GM12878 (cell line): ENCODE data around the gene CAVIN4. TPM values are rescaled to one million over a fixed set of nuclear protein-coding genes. Genes with fewer than 3 reads are reported as not detected.

Source experiments
- ATAC-seq: fragments of 200-7000 bp; cut with Tn5 transposase; 3 replicates; pipeline ENCODE4 v1.9.1; 2020; ENCODE audit warnings: mild to moderate bottlenecking, moderate library complexity
- BruUV-seq: library from RNA; stranded (reverse); fragments of 400-500 nt; replicated peaks from 2 replicates; lab custom pipeline; 2021; lab: Mats Ljungman, UMichigan
- CTCF ChIA-PET: fragments of 300-600 bp; sonication (Branson Sonifier 250); formaldehyde crosslinking; extraction: SDS; loops from one replicate; lab custom pipeline; 2021; ENCODE audit warnings: inconsistent platforms; lab: Yijun Ruan, JAX
- POLR2A ChIA-PET: fragments of 350-600 bp; formaldehyde crosslinking; extraction: SDS; loops from one replicate; lab custom pipeline; 2021; ENCODE audit warnings: inconsistent platforms; lab: Charles Lee
- RAD21 ChIA-PET: fragments of 300-600 bp; sonication (Branson Sonifier 250); formaldehyde crosslinking; loops from one replicate; lab custom pipeline; 2023; ENCODE audit warnings: antibody characterized with exemption; ENCODE audit not compliant: unreplicated experiment; lab: Charles Lee
- SMC1A ChIA-PET: fragments of 300-600 bp; sonication (Branson Sonifier 250); formaldehyde crosslinking; loops from one replicate; lab custom pipeline; 2023; ENCODE audit not compliant: unreplicated experiment, uncharacterized antibody; lab: Charles Lee
- DNase-seq: peaks from one replicate; pipeline ENCODE4 v3.0.0-alpha.2; 2011; ENCODE audit warnings: low read depth, low spot score
- FAIRE-seq: peaks from 3 replicates; lab custom pipeline; 2011; peaks lifted over from hg19 to GRCh38; lab: Jason Lieb, UNC
- H2AFZ ChIP-seq: 2 replicates; pipeline ENCODE4 v1.6.0; 2011; ENCODE audit warnings: low read depth, low read length, control low read depth; ENCODE audit not compliant: control insufficient read depth
- H3K27ac ChIP-seq: 2 replicates; pipeline ENCODE4 v1.5.1; 2011; ENCODE audit warnings: control low read depth; ENCODE audit not compliant: control insufficient read depth, insufficient read depth
- H3K27me3 ChIP-seq, 2 experiments: replicated peaks in 1 of 2; 2 replicates each; pipeline versions ENCODE4 v1.6.0 to v1.6.1; 2011; ENCODE audit warnings: low read length in 1 of 2; ENCODE audit not compliant: control insufficient read depth in 2 of 2, insufficient read depth in 2 of 2
- H3K36me3 ChIP-seq, 2 experiments: 2 replicates each; pipeline ENCODE4 v1.5.1; 2011; ENCODE audit warnings: low read length in 1 of 2; ENCODE audit not compliant: control insufficient read depth in 2 of 2, insufficient read depth in 2 of 2
- H3K4me1 ChIP-seq: 2 replicates; pipeline ENCODE4 v1.6.1; 2011; ENCODE audit warnings: mild to moderate bottlenecking, low read length, moderate library complexity, mixed read lengths; ENCODE audit not compliant: control insufficient read depth, insufficient read depth
- H3K4me2 ChIP-seq: 2 replicates; pipeline ENCODE4 v1.6.0; 2011; ENCODE audit warnings: control low read depth; ENCODE audit not compliant: control insufficient read depth, insufficient read depth
- H3K4me3 ChIP-seq: fragments of 200-600 bp; sonication (generic); 2 replicates; pipeline ENCODE4 v1.5.1; 2016
- H3K79me2 ChIP-seq: 2 replicates; pipeline ENCODE4 v1.6.0; 2011; ENCODE audit warnings: low read length; ENCODE audit not compliant: control insufficient read depth, insufficient read depth
- H3K9ac ChIP-seq: 2 replicates; pipeline ENCODE4 v1.8.0; 2011; ENCODE audit warnings: low read length, control low read depth, mixed read lengths; ENCODE audit not compliant: control insufficient read depth, insufficient read depth
- H3K9me3 ChIP-seq: replicated peaks from 3 replicates; pipeline ENCODE4 v1.5.1; 2011; ENCODE audit warnings: mild to moderate bottlenecking, low read length; ENCODE audit not compliant: control insufficient read depth, insufficient read depth
- H4K20me1 ChIP-seq: 2 replicates; pipeline ENCODE4 v1.6.0; 2011; ENCODE audit not compliant: control insufficient read depth, insufficient read depth
- BACH1 ChIP-seq: fragments of 450-650 bp; IDR thresholded peaks from 2 replicates; pipeline ENCODE4 v1.6.1; 2017; ENCODE audit warnings: mild to moderate bottlenecking, borderline replicate concordance
- IKZF1 ChIP-seq: fragments of 450-650 bp; conservative IDR thresholded peaks from 2 replicates; pipeline ENCODE4 v1.6.1; 2017; ENCODE audit warnings: antibody characterized with exemption, mild to moderate bottlenecking
- MEF2A ChIP-seq: IDR thresholded peaks from 2 replicates; pipeline ENCODE4 v1.6.1; 2011; ENCODE audit warnings: low read depth, mild to moderate bottlenecking, low read length, moderate library complexity; ENCODE audit not compliant: insufficient read depth
- RCOR1 ChIP-seq: conservative IDR thresholded peaks from 2 replicates; pipeline ENCODE4 v1.6.1; 2012; ENCODE audit warnings: low read depth, low read length, improper control_type of control experiment
- RELA ChIP-seq: fragments of 450-650 bp; IDR thresholded peaks from 2 replicates; pipeline ENCODE4 v1.8.0; 2014; ENCODE audit warnings: borderline replicate concordance; ENCODE audit not compliant: partially characterized antibody
- SMAD5 ChIP-seq: IDR thresholded peaks from 2 replicates; pipeline ENCODE4 v1.6.1; 2016; ENCODE audit warnings: antibody characterized with exemption, low read depth
- TCF12 ChIP-seq: IDR thresholded peaks from 2 replicates; pipeline ENCODE4 v1.6.1; 2011; ENCODE audit warnings: low read depth, mild to moderate bottlenecking, low read length
- WRNIP1 ChIP-seq: IDR thresholded peaks from 2 replicates; pipeline ENCODE4 v1.6.1; 2011; ENCODE audit warnings: low read depth, low read length, improper control_type of control experiment, borderline replicate concordance
- ZSCAN29 ChIP-seq: fragments of 450-650 bp; IDR thresholded peaks from 2 replicates; pipeline ENCODE4 v1.6.1; 2017; ENCODE audit warnings: mild to moderate bottlenecking, moderate library complexity
- WGBS: methylation state at CpG from one replicate; pipeline ENCODE4 v1.1.6; 2016; ENCODE audit warnings: low lambda C conversion rate; ENCODE audit not compliant: insufficient replicate concordance, insufficient coverage; ENCODE audit errors: missing lambda C conversion rate; 5-methylcytosine and 5-hydroxymethylcytosine counted together
- in situ Hi-C: fragments of 300-500 bp; cut with MboI; formaldehyde crosslinking; loops from 9 replicates; pipeline ENCODE4 v1.14.3; 2018; ENCODE audit warnings: mixed read lengths
- intact Hi-C: fragments of 100-400 bp; cut with micrococcal nuclease; formaldehyde crosslinking; loops from one replicate; pipeline ENCODE4 v1.14.2; 2022; ENCODE audit not compliant: unreplicated experiment
- polyA plus RNA-seq, 11 experiments: library from polyadenylated mRNA; depleted of rRNA in 4 of 11; unstranded in 6 of 11; stranded (reverse) in 5 of 11; fragments of >200 nt; fragmentation: Nextera tagmentation in 4 of 11; fragmentation: Illumina TruSeq in 1 of 11; extraction: Ambion mirVana in 4 of 11; extraction: Trizol in 1 of 11; gene quantifications; 1 replicate in 1 of 11; 2 replicates in 10 of 11; pipeline versions ENCODE4 v1.2.1 to v1.2.3, GENCODE V29; 2011 to 2016; ENCODE audit warnings: inconsistent platforms in 2 of 11, missing spikeins in 2 of 11, low read depth in 1 of 11
- total RNA-seq, 4 experiments: library from RNA; depleted of rRNA in 3 of 4; stranded (reverse); fragments of >200 nt in 3 of 4; fragmentation: Illumina TruSeq in 1 of 4; extraction: Trizol in 1 of 4; gene quantifications; 2 replicates each; pipeline versions ENCODE4 v1.2.1 to v1.2.3, GENCODE V29; 2013 to 2021
- TF ChIP-seq, protein P1 (sequence below): IDR thresholded peaks from 2 replicates; pipeline ENCODE4 v1.6.1; 2012; ENCODE audit warnings: improper control_type of control experiment, low read depth, low read length; ENCODE audit not compliant: insufficient replicate concordance
- TF ChIP-seq, protein P2 (sequence below): fragments of 450-650 bp; formaldehyde crosslinking; IDR thresholded peaks from 2 replicates; pipeline ENCODE4 v1.4.0; 2020; ENCODE audit warnings: mild to moderate bottlenecking, moderate library complexity
- TF ChIP-seq, protein P3 (sequence below): fragments of 450-650 bp; IDR thresholded peaks from 2 replicates; pipeline ENCODE4 v1.6.1; 2016; ENCODE audit warnings: mild to moderate bottlenecking

CAVIN4 gene
- total and polyA plus RNA-seq, 10 of the 15 experiments (the other 5 are each of a cell fraction or from before 2014, with no cell fraction given): 0.04 to 0.13 (median 0.08) TPM; not detected in 3

DNA sequence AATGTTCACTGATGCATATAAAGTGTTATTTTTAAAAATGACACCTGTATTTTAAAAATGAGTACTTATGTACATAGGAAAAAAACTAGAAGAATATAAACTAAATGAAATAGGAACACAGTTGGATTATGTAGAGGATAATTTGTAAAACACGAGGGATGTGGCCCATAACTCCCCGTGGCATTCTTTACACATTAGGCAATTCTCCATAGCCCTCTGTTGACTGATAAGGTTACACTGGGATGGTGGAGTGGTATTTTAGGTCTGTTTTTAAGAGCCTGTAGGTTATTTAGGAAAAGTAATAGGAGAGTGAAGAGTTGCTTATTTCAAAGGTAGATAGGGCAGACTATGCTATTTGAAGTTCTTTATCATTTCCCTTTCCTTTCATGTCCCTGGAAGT is 1.8 kb downstream of the CAVIN4 start (continued):
- TF ChIP-seq, protein P1, sequence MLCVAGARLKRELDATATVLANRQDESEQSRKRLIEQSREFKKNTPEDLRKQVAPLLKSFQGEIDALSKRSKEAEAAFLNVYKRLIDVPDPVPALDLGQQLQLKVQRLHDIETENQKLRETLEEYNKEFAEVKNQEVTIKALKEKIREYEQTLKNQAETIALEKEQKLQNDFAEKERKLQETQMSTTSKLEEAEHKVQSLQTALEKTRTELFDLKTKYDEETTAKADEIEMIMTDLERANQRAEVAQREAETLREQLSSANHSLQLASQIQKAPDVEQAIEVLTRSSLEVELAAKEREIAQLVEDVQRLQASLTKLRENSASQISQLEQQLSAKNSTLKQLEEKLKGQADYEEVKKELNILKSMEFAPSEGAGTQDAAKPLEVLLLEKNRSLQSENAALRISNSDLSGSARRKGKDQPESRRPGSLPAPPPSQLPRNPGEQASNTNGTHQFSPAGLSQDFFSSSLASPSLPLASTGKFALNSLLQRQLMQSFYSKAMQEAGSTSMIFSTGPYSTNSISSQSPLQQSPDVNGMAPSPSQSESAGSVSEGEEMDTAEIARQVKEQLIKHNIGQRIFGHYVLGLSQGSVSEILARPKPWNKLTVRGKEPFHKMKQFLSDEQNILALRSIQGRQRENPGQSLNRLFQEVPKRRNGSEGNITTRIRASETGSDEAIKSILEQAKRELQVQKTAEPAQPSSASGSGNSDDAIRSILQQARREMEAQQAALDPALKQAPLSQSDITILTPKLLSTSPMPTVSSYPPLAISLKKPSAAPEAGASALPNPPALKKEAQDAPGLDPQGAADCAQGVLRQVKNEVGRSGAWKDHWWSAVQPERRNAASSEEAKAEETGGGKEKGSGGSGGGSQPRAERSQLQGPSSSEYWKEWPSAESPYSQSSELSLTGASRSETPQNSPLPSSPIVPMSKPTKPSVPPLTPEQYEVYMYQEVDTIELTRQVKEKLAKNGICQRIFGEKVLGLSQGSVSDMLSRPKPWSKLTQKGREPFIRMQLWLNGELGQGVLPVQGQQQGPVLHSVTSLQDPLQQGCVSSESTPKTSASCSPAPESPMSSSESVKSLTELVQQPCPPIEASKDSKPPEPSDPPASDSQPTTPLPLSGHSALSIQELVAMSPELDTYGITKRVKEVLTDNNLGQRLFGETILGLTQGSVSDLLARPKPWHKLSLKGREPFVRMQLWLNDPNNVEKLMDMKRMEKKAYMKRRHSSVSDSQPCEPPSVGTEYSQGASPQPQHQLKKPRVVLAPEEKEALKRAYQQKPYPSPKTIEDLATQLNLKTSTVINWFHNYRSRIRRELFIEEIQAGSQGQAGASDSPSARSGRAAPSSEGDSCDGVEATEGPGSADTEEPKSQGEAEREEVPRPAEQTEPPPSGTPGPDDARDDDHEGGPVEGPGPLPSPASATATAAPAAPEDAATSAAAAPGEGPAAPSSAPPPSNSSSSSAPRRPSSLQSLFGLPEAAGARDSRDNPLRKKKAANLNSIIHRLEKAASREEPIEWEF: no peak
- no peak for TF ChIP-seq SMAD5
- TF ChIP-seq ZSCAN29: no peak
- no peak for TF ChIP-seq WRNIP1
- TF ChIP-seq RCOR1: no peak

DNA sequence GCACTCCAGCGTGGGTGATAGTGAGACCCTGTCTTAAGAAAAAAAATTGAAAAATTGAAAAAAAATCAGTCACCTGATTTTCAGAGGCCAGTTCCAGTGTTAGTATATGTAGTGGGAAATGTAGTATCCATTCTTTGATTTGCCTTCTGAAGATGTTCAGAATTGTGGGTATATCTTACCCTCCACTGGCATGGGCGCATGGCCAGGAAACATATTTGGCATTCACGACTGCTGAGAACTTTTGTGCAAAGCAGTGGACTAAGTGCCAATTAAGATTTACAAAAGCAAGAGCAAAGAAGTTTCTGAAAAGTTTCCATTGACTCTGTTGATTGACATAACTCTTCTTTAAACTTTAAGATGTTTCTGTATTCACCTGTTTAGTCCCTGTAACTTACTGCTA is 2.4 kb downstream of the CAVIN4 start:
- Histone ChIP-seq H4K20me1 (no peaks in the 10 kb centered on the region), H3K36me3 (no peaks in the 10 kb centered on the region), H2AFZ (no peak overlapping the region), H3K79me2 (no peaks in the 10 kb centered on the region), H3K9me3 (no peaks in the 10 kb centered on the region), H3K4me3 (no peak overlapping the region), H3K4me1 (no peaks in the 10 kb centered on the region), H3K27me3 (no peaks in the 10 kb centered on the region; a peak in 2 of 4 replicates), H3K27ac (no peak overlapping the region), H3K4me2 (no peak overlapping the region), H3K9ac (no peak overlapping the region)
- in situ Hi-C loops: loop anchor here (25.0 kb wide), 1 partner anchor 568 kb away; no protein-coding TSS in a partner anchor
- DNase-seq (no peak), ATAC-seq (no peak), FAIRE-seq (no peak)
- 45% methylated on average over 3 of the region's 3 CpGs for WGBS
- BruUV-seq: no TSS peak
- intact Hi-C loops: no loop called here
- CTCF ChIA-PET: no interaction called here
- RAD21 ChIA-PET: no interaction called here
- POLR2A ChIA-PET: no interaction called here
- SMC1A ChIA-PET: interaction anchor here (2.0 kb wide), 2 partner anchors 15 to 22 kb away, joined by 7 read pairs; no protein-coding TSS in a partner anchor
- TF ChIP-seq, protein P2, sequence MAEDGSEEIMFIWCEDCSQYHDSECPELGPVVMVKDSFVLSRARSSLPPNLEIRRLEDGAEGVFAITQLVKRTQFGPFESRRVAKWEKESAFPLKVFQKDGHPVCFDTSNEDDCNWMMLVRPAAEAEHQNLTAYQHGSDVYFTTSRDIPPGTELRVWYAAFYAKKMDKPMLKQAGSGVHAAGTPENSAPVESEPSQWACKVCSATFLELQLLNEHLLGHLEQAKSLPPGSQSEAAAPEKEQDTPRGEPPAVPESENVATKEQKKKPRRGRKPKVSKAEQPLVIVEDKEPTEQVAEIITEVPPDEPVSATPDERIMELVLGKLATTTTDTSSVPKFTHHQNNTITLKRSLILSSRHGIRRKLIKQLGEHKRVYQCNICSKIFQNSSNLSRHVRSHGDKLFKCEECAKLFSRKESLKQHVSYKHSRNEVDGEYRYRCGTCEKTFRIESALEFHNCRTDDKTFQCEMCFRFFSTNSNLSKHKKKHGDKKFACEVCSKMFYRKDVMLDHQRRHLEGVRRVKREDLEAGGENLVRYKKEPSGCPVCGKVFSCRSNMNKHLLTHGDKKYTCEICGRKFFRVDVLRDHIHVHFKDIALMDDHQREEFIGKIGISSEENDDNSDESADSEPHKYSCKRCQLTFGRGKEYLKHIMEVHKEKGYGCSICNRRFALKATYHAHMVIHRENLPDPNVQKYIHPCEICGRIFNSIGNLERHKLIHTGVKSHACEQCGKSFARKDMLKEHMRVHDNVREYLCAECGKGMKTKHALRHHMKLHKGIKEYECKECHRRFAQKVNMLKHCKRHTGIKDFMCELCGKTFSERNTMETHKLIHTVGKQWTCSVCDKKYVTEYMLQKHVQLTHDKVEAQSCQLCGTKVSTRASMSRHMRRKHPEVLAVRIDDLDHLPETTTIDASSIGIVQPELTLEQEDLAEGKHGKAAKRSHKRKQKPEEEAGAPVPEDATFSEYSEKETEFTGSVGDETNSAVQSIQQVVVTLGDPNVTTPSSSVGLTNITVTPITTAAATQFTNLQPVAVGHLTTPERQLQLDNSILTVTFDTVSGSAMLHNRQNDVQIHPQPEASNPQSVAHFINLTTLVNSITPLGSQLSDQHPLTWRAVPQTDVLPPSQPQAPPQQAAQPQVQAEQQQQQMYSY: no peak
- no peak for TF ChIP-seq TCF12
- no peak for TF ChIP-seq IKZF1
- TF ChIP-seq, protein P3, sequence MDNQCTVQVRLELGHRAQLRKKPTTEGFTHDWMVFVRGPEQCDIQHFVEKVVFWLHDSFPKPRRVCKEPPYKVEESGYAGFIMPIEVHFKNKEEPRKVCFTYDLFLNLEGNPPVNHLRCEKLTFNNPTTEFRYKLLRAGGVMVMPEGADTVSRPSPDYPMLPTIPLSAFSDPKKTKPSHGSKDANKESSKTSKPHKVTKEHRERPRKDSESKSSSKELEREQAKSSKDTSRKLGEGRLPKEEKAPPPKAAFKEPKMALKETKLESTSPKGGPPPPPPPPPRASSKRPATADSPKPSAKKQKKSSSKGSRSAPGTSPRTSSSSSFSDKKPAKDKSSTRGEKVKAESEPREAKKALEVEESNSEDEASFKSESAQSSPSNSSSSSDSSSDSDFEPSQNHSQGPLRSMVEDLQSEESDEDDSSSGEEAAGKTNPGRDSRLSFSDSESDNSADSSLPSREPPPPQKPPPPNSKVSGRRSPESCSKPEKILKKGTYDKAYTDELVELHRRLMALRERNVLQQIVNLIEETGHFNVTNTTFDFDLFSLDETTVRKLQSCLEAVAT: no peak
- no peak for TF ChIP-seq BACH1
- no peak for TF ChIP-seq MEF2A
- no peak for TF ChIP-seq RELA
